Neural cell (in vitro differentiated cells): Measurements from ENCODE around the gene EEF1AKMT3.

ENCODE experiments used
- CTCF ChIP-seq: fragments of 450-650 bp; IDR thresholded peaks from 2 replicates; pipeline ENCODE4 v1.5.1; 2014; ENCODE audit warnings: antibody characterized with exemption, mild to moderate bottlenecking, moderate library complexity; ENCODE audit not compliant: poor library complexity, severe bottlenecking
- EZH2 ChIP-seq: fragments of 200-600, 300-800 bp; shearing (Covaris generic), sonication (generic); IDR thresholded peaks from 2 replicates; pipeline ENCODE4 v1.6.1; 2014; ENCODE audit warnings: antibody characterized with exemption, low read length, borderline replicate concordance, mild to moderate bottlenecking; ENCODE audit not compliant: insufficient read depth, poor library complexity, severe bottlenecking
- MXI1 ChIP-seq: fragments of 450-650 bp; conservative IDR thresholded peaks from 2 replicates; pipeline ENCODE4 v1.6.1; 2014; ENCODE audit warnings: antibody characterized with exemption, mild to moderate bottlenecking; ENCODE audit not compliant: poor library complexity, severe bottlenecking
- POLR2AphosphoS5 ChIP-seq: IDR thresholded peaks from 2 replicates; pipeline ENCODE4 v1.6.1; 2012
- RAD21 ChIP-seq: fragments of 450-650 bp; conservative IDR thresholded peaks from 2 replicates; pipeline ENCODE4 v1.6.1; 2014; ENCODE audit warnings: antibody characterized with exemption, mild to moderate bottlenecking, moderate library complexity
- SMC3 ChIP-seq: fragments of 450-650 bp; conservative IDR thresholded peaks from 2 replicates; pipeline ENCODE4 v1.6.1; 2014; ENCODE audit warnings: antibody characterized with exemption, mild to moderate bottlenecking, moderate library complexity; ENCODE audit not compliant: poor library complexity
- TAF1 ChIP-seq: IDR thresholded peaks from 2 replicates; pipeline ENCODE4 v1.6.1; 2012; ENCODE audit warnings: low read depth

- TF ChIP-seq CTCF (no peak), SMC3 (no peak), RAD21 (no peak), POLR2AphosphoS5 (peak; percentile 47), TAF1 (no peak), EZH2 (no peak), MXI1 (no peak)
Measured at GRCh38 chr12:57738661-57739237, 33.7 kb upstream of the EEF1AKMT3 start, which contains the start of gene AGAP2.
